ENCODE results near the gene DNAJB14.

The DNAJB14 gene

DNA sequence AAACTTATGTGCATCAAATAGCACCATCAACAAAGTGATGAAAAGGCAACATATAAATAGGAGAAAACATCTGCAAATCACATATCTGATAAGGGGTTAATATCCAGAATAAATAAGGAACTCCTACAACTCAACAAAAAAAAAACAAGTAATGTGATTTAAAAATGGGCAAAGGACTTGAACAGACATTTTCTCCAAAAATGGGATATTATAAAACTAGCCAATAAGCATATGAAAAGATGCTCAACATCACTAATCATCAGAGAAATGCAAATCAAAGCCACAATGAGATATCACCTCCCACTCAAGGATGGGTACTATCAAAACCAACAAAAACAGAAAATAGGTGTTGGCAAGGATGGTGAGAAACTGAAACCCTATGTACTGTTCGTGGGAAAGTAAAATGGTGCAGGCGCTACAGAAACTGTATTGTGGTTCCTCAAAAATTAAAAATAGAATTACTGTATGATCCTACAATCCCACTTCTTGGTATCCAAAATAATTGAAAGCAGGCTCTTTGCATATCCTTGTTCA, 2.4 kb downstream of the DNAJB14 start:
- ATAC-seq, result peak; percentile 25 to 30

DNA sequence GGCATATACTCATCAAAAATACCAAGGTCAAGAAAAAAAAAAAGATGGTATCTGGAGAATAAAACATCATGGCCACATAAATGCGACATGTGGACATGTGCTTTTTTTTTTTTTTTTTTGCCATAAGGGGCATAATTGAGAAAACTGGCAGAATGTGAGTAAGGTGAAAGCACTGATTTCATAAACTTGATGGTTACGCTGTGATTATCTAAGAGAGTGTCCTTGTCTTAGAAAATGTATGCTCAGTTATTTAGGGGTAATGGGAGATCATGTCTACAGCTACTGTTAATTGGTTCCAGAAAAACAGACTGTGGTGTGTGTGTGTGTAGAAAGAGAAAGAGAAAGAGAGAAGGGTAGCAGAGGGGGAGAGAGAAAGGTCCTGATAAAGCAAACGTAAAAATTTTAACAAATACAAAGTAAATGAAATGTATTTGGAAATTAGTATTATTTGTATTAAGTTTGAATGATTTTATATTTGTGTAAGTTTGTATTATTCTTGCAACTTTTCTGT, 8.1 kb downstream of the DNAJB14 start:
- ATAC-seq, result no peak

GRCh38 chr4:99934891-99935290, 11.5 kb downstream of the DNAJB14 start:
- ATAC-seq, result no peak

DNA sequence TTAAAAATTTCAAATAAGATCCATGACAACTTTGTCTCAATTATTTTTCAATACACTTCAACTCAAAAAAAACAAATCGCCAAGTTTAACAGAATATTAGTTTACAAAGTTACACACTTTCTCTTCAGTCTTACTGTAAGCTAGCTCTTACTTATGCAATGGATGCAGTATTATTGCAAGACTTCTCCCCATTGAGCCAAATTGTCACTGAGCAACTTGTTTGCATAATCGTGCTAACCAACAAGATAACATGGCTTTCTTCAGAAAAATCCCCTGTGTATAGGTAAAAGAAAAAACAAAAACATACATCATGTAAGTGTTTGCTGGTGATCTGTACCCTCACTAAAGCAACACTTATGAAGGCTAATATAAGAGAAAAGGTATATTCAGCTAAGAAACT, 18.9 kb downstream of the DNAJB14 start:
- no peak for ATAC-seq

GRCh38 chr4:99921174-99921573, 25.2 kb downstream of the DNAJB14 start:
- ATAC-seq, result no peak

DNA sequence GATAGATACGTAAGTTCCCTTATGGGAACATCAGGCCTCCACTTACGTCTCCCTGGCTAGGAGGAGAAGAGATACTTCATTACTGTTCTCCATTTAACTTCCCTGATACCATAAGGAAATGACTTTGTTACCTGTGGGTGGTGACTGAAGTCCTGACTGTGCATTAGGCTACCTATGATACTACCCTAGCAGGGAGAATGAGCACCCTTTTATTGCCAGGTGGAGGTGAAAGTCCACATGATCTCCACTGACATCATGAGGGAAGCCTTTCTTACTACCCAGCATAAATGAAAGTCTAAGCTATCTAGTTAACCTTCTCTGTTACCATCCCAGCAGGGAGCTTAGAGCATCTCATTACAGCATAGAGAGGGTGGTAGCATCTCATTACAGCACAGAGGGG, 27.8 kb downstream of the DNAJB14 start:
- no peak for ATAC-seq

- ATAC-seq, result no peak
Observed at GRCh38 chr4:99917575-99917974, 28.8 kb downstream of the DNAJB14 start.

- ATAC-seq, result no peak
Observed at GRCh38 chr4:99915449-99915848, 31.0 kb downstream of the DNAJB14 start.

DNA sequence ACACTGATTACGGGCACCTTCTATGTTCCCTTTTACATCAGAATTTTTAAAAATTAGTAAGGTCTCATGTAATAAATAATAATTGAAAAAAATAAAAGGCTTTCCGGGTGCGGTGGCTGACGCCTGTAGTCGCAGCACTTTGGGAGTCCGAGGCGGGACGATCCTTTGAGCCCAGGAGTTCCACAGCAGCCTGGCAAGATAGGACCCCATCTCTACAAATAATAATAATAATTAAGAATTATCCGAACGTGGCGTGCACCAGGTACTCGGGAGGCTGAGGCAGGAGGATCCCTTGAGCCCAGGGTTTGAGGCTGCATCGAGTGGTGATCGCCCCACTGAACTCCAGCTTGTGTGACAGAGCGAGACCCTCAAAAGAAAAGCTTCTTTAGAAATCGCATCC, 51.4 kb downstream of the DNAJB14 start:
- no peak for ATAC-seq

DNA sequence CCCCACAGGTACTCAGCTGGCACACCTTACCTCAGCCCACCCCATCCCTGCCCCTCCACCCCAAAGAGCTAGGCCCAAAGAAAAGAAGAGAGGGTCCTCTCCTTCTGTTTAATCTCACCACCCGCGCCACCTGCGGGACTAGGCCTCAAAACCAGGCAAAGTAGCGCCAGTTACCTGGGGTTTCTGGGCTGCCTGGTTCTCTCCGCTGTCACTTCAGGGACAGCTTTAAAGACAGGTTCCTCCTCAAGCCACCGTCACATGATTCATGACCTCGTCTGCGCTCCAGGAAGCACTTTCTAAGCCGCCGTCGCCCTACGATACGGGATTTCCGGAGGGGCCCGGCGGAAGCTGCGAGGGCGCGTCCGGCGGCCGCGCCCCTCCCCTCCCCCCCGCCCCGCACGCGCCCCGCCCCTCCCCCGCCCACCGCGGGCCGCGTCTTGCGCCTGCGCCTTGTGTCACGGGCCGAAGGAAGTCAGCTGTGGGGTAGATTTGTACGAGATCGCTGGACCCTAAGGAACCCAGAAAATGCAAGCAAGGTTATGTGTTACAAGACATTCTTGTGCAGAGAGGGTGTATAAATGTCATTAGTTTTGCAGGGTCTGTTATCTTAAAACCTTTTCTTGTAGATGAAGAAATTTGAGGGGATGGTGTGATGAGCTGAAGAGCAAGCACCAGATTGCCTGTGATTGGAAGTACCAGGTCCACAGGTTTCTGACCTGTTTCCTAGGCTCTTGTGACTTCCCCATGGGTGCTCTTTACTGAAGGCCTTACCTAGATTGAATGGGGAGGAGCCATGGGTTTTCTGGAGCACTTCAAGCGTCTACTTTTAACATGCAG, 52.0 kb downstream of the DNAJB14 start, which contains the start of gene LAMTOR3:
Gene LAMTOR3 (minus strand): TSS at position 267 of the 837 bp plus-strand sequence. CDS start 464 bp downstream, outside the sequence.
- peak; percentile 100 for ATAC-seq

DNA sequence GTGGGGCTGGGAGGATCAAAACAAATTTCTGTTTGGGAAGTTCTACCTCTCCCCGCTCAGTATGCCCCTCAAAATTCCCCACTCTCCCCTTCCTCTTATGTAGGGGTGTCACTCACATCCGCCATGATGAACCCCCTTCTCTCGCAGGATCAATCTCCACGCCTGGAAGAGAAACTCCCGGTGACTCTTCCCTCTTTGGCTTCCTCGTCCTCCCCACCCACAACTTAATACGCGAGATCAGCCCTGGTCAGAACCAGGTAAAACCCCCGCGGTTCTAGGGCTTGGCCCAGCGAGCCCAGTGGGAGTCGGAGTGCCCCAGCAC, 52.6 kb downstream of the DNAJB14 start:
- no peak for ATAC-seq

GRCh38 chr4:99893029-99893428, 53.4 kb downstream of the DNAJB14 start:
- ATAC-seq, result no peak

DNA sequence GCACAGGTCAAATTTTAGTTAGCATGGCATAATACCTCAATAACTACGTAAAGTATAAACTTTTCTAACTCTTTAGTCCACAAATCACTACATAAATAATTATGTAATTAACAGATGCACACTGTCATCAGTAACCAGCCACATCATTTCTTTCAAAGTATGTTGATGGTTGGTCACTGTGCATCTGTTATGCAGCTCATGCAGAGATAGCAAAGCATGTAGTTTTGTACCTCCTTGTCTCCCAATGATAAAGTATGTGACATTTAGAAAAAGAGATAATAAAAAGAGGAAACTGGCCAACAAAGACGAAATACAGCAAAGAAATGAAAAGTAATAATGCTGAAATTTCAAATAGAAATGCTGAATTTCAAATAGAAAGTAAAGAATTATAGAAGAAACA, 55.1 kb downstream of the DNAJB14 start:
- ATAC-seq, result no peak

GRCh38 chr4:99887837-99888236, 58.6 kb downstream of the DNAJB14 start:
- ATAC-seq, result no peak

DNA sequence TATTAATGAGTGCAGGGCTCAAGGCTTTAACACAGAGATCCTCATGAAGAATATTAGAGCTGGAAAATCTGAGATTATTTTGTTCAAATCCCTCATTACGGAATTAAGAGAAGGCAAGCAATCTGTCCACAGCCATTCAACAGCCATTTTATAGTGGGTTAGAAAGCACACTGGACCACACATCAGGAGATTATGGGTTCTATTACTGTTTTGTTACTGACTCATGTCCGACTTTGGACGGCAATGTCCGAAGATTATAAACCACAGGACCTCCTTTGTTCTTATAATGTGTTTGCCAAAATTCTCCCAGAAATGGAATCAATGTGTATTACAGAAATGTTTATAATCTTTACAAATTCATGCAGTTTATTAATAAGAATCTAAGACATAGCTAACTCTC, 60.3 kb downstream of the DNAJB14 start:
- ATAC-seq, result no peak

DNA sequence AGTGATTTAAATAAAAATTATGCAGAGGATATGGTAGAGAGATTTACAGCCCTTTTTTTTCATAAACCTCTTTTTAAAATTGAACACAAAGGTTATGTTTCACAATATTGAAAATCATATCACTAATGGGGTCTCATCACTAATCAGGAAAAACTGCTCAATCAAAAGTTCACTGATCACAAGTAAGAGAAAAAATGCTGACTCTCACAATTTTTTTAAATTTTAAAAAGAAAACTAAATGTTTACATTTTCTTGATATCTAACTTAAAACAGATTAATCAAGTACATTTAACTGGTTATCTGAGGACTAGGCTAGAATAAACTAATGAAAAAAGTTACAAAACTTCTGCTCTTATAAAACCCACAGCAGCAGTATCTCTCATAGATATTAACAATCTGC, 60.7 kb downstream of the DNAJB14 start:
- ATAC-seq, result no peak

GRCh38 chr4:99885063-99885664, 61.3 kb downstream of the DNAJB14 start:
- ATAC-seq, result no peak

DNA sequence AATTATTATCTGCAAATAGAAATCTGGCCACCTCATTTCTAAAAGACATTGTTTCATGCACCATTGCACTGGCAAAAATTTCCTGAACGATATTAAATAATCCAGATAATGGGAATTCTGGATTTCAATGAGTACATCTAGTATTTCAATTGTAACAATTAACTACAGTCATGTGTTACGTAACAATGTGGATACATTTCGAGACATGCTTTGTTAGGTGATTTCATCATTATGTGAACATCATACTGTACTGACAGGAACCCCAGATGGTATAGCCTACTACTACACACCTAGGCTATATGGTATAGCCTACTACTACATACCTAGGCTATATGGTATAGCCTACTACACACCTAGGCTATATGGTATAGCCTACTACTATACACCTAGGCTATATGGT, 67.0 kb downstream of the DNAJB14 start:
- no peak for ATAC-seq

GRCh38 chr4:99878604-99879003, 67.8 kb downstream of the DNAJB14 start:
- ATAC-seq, result no peak

GRCh38 chr4:99876946-99877345, 69.5 kb downstream of the DNAJB14 start:
- no peak for ATAC-seq

DNA sequence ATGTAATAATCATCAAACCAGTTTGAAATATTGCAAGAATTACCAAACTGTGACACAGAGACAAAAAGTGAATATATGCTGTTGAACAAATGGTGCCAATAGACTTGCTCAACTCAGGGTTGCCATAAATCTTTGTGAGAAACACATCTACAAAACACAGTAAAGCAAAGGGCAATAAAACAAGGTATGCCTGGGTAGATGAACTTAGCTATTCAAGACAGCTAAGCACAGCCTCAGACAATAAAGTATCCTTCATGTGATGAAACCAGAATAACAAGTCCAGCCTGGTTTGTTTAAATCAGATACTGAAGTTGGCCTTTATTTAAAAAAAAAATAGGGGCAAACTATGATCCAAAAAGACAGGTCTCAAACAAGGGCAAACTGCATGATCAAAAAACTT, 71.3 kb downstream of the DNAJB14 start:
- no peak for ATAC-seq

DNA sequence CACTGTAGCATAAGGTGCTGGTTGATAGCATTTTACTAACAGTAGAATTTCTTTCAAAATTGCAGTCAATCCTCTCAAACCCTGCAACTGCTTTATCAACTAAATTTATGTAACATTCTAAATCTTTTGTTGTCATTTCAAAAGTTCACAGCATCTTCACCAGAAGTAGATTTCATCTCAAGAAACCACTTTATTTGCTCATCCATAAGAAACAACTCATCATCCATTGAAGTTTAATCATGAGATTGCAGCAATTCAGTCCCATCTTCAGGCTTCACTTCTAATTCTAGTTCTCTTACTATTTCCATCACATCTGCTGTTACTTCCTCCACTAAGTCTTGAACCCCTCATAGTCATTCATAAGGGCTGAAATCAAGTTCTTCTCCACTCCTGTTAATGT, 73.8 kb downstream of the DNAJB14 start:
- ATAC-seq, result no peak

DNA sequence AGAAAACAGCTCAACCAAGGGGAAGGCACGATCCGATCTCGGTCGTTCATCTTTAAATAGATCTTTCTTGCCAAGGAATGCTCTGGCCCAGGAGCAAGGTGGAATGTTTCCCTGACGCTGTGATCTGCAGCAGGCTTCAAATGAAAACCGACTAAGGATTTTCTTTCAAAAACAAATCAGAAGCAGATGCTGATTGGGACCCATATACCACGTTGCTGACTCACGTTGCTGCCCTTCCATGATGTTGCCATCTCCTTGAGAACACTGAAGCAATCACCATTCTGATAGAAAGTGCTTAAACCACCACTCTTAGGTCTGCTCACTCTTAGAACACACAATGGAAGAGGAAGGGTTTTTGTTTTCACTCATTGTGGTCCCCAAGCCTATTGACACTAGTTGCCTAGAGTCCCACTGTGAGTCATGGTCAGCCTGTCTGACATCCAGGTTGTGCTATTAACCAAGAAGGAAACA, 78.3 kb downstream of the DNAJB14 start:
- ATAC-seq, result peak; percentile 51 to 71

DNA sequence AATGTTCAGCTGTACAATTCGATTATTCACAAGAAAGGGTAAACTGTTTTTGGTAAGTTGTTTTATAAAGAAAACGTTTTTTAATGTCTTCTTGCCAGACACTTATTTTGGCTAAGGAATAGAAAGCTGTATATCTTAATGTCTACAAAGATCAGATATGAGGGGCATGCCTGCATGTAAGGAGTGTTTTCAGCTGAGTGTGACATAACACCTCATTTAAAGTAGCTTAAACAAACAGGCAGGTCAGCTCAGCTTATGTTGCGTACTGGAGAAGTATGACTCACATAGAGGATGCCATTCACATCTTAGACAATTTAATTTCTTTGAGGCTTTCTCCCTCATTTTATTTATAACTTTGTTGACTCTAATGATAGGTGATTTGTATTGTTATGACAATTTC, 82.6 kb downstream of the DNAJB14 start:
- ATAC-seq, result no peak
